AG04449 (cell line): Measurements from ENCODE around the gene CCDC194.

Source experiments
- CTCF ChIA-PET: fragments of 350-600 bp; formaldehyde crosslinking; extraction: SDS; loops from one replicate; lab custom pipeline; 2021; ENCODE audit warnings: antibody characterized with exemption; lab: Yijun Ruan, JAX
- POLR2A ChIA-PET: fragments of 400-600, 350-600 bp; formaldehyde crosslinking; extraction: SDS; loops from one replicate; lab custom pipeline; 2020; ENCODE audit warnings: antibody characterized with exemption, inconsistent platforms; lab: Yijun Ruan, JAX
- DNase-seq: peaks from one replicate; pipeline ENCODE4 v3.0.0-alpha.2; 2010; ENCODE audit warnings: low read depth, low spot score
- H3K4me3 ChIP-seq: 2 replicates; pipeline ENCODE4 v1.5.1; 2011; ENCODE audit warnings: low read depth, mild to moderate bottlenecking, control low read depth, low read length
- CTCF ChIP-seq: IDR thresholded peaks from one replicate; pipeline ENCODE4 v1.5.1; 2011; ENCODE audit warnings: mild to moderate bottlenecking, moderate library complexity, low read length, control low read depth, inconsistent platforms; ENCODE audit not compliant: insufficient read depth; ENCODE audit errors: missing control alignments

Gene CCDC194

GRCh38 chr19:17394891-17395415 lies 957 bp upstream of the CCDC194 start:
- CTCF ChIA-PET = interaction anchor here (0.7 to 2.8 kb wide), 7 partner anchors 8 to 460 kb away, joined by 3 to 12 read pairs (median 7); no protein-coding TSS in a partner anchor
- no peak overlapping the region for H3K4me3 ChIP-seq
- DNase-seq = no peak
- TF ChIP-seq CTCF = peak; percentile 68
- POLR2A ChIA-PET = no interaction called here

- no peak for TF ChIP-seq CTCF
- ChIA-PET POLR2A (no interaction called here), CTCF (interaction anchor here (0.7 to 9.7 kb wide), 5 partner anchors 12 to 300 kb away, joined by 3 to 103 read pairs (median 6); partner anchors contain the start of gene BST2)
- no peak overlapping the region for H3K4me3 ChIP-seq
- DNase-seq = no peak
Measured at GRCh38 chr19:17393002-17393401, 994 bp downstream of the CCDC194 start.

GRCh38 chr19:17391371-17392151 lies 2.4 kb downstream of the CCDC194 start:
- no peak for TF ChIP-seq CTCF
- no peak for DNase-seq
- peak overlapping the region; percentile 51 for H3K4me3 ChIP-seq
- POLR2A ChIA-PET = interaction anchor here (1.2 kb wide), 1 partner anchor 83 kb away, joined by 6 read pairs; the partner anchor contains the start of gene DDA1
- CTCF ChIA-PET = interaction anchor here (0.6 to 9.7 kb wide), 8 partner anchors 14 to 98 kb away, joined by 3 to 208 read pairs (median 12); partner anchors contain the start of genes BST2, DDA1 and PLVAP

- DNase-seq = peak; percentile 29
- TF ChIP-seq CTCF = peak; percentile 76
- peak overlapping the region; percentile 63 for H3K4me3 ChIP-seq
- ChIA-PET CTCF (interaction anchor here (0.7 to 9.7 kb wide), 14 partner anchors 8 to 163 kb away, joined by 3 to 208 read pairs (median 8); partner anchors contain the start of genes MRPL34 and PLVAP), POLR2A (interaction anchor here (1.2 kb wide), 1 partner anchor 82 kb away, joined by 6 read pairs; the partner anchor contains the start of gene DDA1)
Measured at GRCh38 chr19:17390665-17391370, 3.2 kb downstream of the CCDC194 start.

GRCh38 chr19:17389957-17390664 lies 3.9 kb downstream of the CCDC194 start:
- ChIA-PET POLR2A (interaction anchor here (0.6 to 1.2 kb wide), 3 partner anchors 35 to 81 kb away, joined by 3 to 6 read pairs (median 4); partner anchors contain the start of gene DDA1), CTCF (interaction anchor here (1.0 to 9.7 kb wide), 17 partner anchors 9 to 376 kb away, joined by 3 to 208 read pairs (median 6); partner anchors contain the start of genes BST2, DDA1, MRPL34 and PLVAP)
- H3K4me3 ChIP-seq = peak overlapping the region; percentile 63
- TF ChIP-seq CTCF = peak; percentile 23
- no peak for DNase-seq
